GM10847 (cell line): ENCODE results near the gene PLPPR3.

Source experiments
- POLR2A ChIP-seq: IDR thresholded peaks from 2 replicates; pipeline ENCODE4 v1.6.1; 2011; ENCODE audit not compliant: insufficient read length; ENCODE audit errors: extremely low read depth

Gene PLPPR3

DNA sequence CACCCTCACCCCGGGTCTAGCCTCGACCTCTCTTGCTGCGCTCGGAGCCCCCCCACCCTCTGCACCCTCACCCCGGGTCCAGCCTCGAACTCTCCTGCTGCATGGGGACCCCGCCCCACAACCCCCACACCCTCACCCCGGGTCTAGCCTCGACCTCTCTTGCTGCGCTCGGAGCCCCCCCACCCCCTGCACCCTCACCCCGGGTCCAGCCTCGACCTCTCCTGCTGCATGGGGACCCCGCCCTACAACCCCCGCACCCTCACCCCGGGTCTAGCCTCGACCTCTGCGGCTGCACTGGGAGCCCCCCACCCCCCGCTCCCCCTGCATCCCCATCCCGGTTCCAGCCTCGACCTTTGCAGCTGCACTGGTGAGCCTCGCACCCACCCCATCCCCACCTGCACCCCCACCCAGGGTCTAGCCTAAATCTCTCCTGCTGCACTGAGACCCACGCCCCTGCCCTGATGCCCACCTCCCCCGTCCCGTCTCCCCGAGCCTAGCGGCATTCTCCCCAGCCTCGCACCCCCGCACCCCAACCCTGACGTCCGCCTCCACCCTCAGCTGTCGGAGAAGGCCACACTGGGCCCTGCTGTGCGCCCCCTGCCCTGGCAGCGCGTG is 39.5 kb upstream of the PLPPR3 start:
- TF ChIP-seq POLR2A, result no peak

- TF ChIP-seq POLR2A, result no peak
Observed at GRCh38 chr19:858868-859843, 37.4 kb upstream of the PLPPR3 start, which contains the start of gene CFD. Gene CFD, plus strand, starts transcription at chr19:859664. Its CDS starts 26 bp downstream, at chr19:859690.

DNA sequence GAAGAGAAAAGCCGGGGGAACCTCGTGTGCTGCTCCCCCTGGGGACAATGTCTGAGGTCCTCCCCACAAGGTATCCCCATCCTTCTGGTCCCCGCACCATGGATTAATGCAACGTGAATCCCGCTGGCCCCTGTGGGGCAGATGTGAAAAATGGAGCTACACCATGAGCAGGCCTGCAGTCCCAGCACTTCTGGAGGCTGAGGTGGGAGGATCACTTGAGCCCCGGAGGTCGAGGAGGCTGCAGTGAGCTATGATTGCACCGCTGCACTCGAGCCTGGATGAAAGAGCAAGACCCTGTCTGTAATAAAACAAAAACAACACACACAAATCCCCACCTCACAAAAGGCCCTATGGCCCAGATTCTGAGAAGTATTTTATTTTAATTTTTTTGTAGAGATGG is 36.5 kb upstream of the PLPPR3 start:
- no peak for TF ChIP-seq POLR2A

- TF ChIP-seq POLR2A, result no peak
Observed at GRCh38 chr19:855566-856120, 33.9 kb upstream of the PLPPR3 start.

DNA sequence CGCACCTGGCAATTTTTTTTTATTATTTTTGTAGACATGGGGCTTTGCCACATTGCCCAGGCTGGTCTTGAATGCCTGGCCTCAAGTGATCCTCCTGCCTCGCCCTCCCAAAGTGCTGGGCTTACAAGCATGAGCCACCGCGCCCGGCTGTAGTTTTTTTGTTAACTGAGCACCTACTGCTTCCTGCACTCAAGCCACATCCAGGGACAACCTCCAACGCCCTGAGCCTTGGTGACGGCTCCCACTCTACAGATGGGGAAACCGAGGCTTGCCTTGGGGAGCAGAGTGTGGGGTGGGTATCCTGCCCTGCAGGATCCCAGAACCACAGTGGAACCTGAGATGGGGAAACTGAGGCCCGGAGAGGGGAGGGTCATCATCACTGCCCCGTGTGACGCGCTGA is 33.4 kb upstream of the PLPPR3 start:
- TF ChIP-seq POLR2A, result no peak

GRCh38 chr19:854549-854948 is 32.8 kb upstream of the PLPPR3 start:
- no peak for TF ChIP-seq POLR2A

GRCh38 chr19:853014-853585 is 31.3 kb upstream of the PLPPR3 start:
- no peak for TF ChIP-seq POLR2A

DNA sequence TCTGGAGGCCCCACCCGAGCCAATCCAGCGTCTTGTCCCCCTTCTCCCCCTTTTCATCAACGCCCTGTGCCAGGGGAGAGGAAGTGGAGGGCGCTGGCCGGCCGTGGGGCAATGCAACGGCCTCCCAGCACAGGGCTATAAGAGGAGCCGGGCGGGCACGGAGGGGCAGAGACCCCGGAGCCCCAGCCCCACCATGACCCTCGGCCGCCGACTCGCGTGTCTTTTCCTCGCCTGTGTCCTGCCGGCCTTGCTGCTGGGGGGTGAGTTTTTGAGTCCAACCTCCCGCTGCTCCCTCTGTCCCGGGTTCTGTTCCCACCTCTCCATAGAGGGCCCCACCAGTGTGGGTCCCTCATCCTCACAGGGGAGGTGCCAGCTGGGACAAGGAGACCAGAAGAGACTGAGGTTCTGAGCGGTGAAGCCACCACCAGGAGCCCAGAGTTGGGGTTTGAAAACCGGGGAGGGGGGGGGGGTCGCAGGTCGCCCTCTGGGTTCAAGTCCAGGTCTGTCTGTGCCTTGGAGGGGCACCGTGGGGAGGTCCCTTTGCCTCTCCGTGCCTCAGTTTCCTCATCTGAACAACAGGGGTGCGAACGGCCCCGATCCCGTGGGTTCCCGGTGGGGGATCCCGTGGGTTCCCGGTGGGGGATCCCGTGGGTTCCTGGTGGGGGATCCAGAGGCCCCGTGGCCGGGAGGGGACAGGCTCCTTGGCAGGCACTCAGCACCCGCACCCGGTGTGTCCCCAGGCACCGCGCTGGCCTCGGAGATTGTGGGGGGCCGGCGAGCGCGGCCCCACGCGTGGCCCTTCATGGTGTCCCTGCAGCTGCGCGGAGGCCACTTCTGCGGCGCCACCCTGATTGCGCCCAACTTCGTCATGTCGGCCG is 30.6 kb upstream of the PLPPR3 start, which contains the start of gene ELANE:
Gene ELANE (plus strand): TSS at position 168 of the 878 bp plus-strand sequence. CDS start 26 bp downstream, at position 194.
- no peak for TF ChIP-seq POLR2A

DNA sequence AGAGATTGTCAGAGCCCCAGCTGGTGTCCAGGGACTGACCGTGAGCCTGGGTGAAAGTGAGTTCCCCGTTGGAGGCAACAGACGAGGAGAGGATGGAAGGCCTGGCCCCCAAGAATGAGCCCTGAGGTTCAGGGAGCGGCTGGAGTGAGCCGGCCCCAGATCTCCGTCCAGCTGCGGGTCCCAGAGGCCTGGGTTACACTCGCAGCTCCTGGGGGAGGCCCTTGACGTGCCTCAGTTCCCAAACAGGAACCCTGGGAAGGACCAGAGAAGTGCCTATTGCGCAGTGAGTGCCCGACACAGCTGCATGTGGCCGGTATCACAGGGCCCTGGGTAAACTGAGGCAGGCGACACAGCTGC is 29.2 kb upstream of the PLPPR3 start:
- no peak for TF ChIP-seq POLR2A

DNA sequence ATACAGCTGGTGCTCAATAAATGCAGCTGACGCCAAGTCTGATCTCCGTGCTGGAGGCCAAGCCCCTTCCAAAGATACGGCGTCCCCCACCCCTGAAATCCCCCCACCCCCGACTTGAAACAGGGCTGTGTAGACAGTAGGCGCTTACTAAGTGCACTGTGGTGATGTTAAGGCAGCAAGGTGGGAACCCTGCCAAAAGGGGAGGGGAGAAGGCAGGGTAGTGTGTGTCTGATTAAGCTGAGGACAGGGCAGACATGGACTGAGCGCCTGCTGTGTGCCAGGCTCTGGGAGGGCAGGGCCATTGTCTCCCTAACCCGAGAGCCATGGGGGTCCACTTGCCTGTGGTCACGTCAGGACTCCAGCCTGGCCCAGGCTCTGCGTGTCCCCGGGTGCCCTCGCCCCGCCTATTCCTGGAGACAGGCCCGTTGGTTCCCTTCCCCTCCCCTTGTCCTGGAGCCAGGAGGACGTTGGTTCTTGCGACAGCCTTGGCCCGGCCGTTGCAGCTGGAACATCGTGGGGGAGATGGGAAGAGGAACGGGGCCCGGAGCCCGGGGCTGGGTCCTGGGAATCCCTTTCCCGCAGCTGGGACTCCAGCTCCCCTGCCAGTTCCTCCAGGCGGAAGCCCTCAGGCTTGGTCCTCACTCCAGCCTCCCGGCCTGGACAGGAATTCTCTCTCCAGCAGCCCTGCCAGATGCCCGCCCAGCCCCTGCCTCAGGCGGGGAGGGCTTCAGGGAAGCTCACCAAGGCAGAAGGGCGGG is 28.6 kb upstream of the PLPPR3 start:
- no peak for TF ChIP-seq POLR2A

GRCh38 chr19:848386-848921 is 26.7 kb upstream of the PLPPR3 start:
- no peak for TF ChIP-seq POLR2A

- no peak for TF ChIP-seq POLR2A
Observed at GRCh38 chr19:845707-846521, 24.2 kb upstream of the PLPPR3 start.

DNA sequence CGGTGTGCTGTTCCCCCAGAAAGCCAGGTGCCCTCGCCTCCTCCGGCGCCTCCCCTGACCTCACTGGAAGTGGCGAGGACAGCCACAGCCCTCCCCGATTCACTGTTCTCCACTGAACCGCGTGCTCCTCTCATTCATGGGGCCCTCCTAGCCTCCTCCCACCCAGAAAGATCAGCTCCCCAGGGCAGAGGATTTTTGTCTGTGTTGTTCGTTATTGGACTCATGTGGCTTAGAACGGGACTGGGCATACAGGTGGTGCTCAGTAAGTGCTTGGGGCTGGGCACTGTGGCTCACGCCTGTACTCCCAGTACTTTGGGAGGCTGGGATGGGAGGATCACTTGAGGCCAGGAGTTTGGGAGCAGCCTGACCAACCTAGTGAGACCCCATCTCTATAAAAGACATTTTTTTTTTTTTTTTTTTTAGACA is 22.8 kb upstream of the PLPPR3 start:
- TF ChIP-seq POLR2A, result no peak
